Spinal cord (tissue), 10 donors: ENCODE results near the gene TBC1D7. TPM values are rescaled to one million over a fixed set of nuclear protein-coding genes. Genes with fewer than 3 reads are reported as not detected.
A peak's percentile ranks its signal among the peaks of the same experiment; 100 is the strongest.
"Not testable (repeated sequence)": the region's sequence is repeated elsewhere in the genome, so short reads cannot be mapped to it uniquely, and the experiment has no call there.

Experiments used
- DNase-seq, 6 donors: peaks; one replicate each; pipeline versions ENCODE4 v3.0.0 to v3.0.0-alpha.2; 2013 to 2015; ENCODE audit warnings: low spot score in 6 of 6, low read depth in 4 of 6
- H3K27ac ChIP-seq: one replicate; pipeline ENCODE4 v1.5.1; 2013; ENCODE audit warnings: low read depth, low read length, control low read depth
- H3K27me3 ChIP-seq: one replicate; pipeline ENCODE4 v1.6.1; 2013; ENCODE audit warnings: low read length; ENCODE audit not compliant: control insufficient read depth, insufficient read depth
- H3K36me3 ChIP-seq: one replicate; pipeline ENCODE4 v1.6.1; 2013; ENCODE audit warnings: low read length; ENCODE audit not compliant: control insufficient read depth, insufficient read depth
- H3K4me1 ChIP-seq: one replicate; pipeline ENCODE4 v1.6.1; 2013; ENCODE audit warnings: low read length; ENCODE audit not compliant: control insufficient read depth, insufficient read depth
- H3K4me3 ChIP-seq: one replicate; pipeline ENCODE4 v1.5.1; 2013; ENCODE audit warnings: low read depth, low read length, control low read depth
- H3K9me3 ChIP-seq: one replicate; pipeline ENCODE4 v1.6.1; 2013; ENCODE audit warnings: low read length; ENCODE audit not compliant: control insufficient read depth, insufficient read depth
- WGBS: methylation state at CpG from one replicate; pipeline ENCODE4 v1.1.5; 2013; ENCODE audit warnings: missing lambda C conversion rate; ENCODE audit not compliant: insufficient coverage; 5-methylcytosine and 5-hydroxymethylcytosine counted together
- polyA plus RNA-seq, 2 donors: library from polyadenylated mRNA; unstranded; fragments of 120-200 nt; gene quantifications; one replicate each; pipeline ENCODE4 v1.2.1, GENCODE V29; 2013; ENCODE audit not compliant: insufficient read length in 2 of 2
- total RNA-seq, 2 donors: library from RNA; depleted of rRNA in 1 of 2; stranded (reverse); fragments of 120-200 nt in 1 of 2; fragments of >200 nt in 1 of 2; gene quantifications; one replicate each; pipeline versions ENCODE4 v1.2.3 to v1.2.4, GENCODE V29; 2013 to 2014
- donor health status: healthy.

TBC1D7 gene
- total and polyA plus RNA-seq, 4 donors: 26.2 to 41.5 (median 31.3) TPM

DNA sequence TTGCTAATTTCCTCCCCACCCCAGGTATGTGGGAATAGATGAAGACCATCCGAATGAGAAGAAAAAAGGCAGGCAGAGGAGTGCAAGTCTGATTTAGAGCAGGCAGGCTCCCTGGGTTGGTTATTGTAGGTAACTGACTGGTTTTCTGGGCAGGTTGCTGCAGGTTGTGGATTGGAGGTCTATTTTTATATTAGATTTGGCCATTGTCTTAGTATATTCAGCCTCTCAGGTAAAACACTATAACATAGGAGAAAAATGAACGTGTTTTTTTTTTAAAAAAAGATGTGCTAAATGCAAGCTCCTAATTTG is 492 bp upstream of the TBC1D7 start:
- WGBS: 0% methylated on average over 1 of the region's 2 CpGs
- no peak for DNase-seq
- Histone ChIP-seq H3K27ac (peak overlapping the region; percentile 86), H3K4me3 (peak overlapping the region; percentile 81), H3K27me3 (no peaks in the 10 kb centered on the region), H3K36me3 (peaks cover 11% of the 10 kb centered on the region), H3K9me3 (no peaks in the 10 kb centered on the region), H3K4me1 (peaks cover 8% of the 10 kb centered on the region)

DNA sequence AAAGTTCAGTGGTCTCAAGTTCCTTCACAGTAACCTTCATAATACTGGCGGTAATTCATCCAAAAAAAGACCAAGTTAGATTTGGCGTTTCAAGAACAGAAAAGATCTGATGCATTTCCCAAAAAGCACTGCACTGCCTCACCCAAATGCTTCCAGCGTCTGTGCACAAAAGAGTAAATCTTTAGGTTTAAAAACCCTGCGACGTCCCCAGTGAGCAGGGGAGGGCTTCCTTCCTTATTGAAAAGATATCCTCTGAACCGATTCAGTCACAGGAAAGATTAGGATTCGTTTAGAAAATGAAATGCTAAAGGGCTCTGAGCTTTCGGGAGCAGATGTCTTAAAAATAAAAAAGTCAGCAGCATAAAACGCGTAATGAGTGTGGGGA is 654 bp downstream of the TBC1D7 start:
- Histone ChIP-seq H3K36me3 (peaks cover 17% of the 10 kb centered on the region), H3K27me3 (no peaks in the 10 kb centered on the region), H3K27ac (peak overlapping the region; percentile 83), H3K9me3 (no peaks in the 10 kb centered on the region), H3K4me3 (peak overlapping the region; percentile 81), H3K4me1 (peaks cover 8% of the 10 kb centered on the region)
- WGBS: 2% methylated on average over 6 of the region's 10 CpGs
- DNase-seq: no peak

DNA sequence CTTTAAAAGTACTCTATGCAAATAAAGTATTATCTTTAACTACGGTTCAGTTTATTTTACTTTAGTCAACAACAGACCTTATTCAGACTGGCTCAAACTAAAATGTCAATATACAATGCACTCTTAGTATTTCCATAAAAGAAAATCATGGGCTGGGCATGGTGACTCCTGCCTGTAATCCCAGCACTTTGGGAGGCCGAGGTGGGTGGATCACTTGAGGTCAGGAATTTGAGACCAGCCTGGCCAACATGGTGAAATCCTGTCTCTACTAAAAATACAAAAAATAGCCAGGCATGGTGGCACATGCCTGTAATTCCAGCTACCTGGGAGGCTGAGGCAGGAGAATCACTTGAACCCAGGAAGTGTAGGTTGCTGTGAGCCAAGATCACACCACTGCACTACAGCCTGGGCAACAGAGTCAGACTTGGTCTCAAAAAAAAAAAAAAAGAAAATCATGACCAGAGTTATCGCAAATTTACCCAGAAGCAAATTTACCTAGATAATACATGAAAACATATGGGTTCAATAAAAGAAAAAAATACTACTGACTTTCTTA is 2.2 kb downstream of the TBC1D7 start:
- not testable (repeated sequence) for H3K27ac ChIP-seq, H3K4me3 ChIP-seq, H3K4me1 ChIP-seq, H3K27me3 ChIP-seq, H3K9me3 ChIP-seq, DNase-seq
- peaks cover 31% of the 10 kb centered on the region for H3K36me3 ChIP-seq
- no CpG with 5 or more reads among the region's 3 CpGs for WGBS

DNA sequence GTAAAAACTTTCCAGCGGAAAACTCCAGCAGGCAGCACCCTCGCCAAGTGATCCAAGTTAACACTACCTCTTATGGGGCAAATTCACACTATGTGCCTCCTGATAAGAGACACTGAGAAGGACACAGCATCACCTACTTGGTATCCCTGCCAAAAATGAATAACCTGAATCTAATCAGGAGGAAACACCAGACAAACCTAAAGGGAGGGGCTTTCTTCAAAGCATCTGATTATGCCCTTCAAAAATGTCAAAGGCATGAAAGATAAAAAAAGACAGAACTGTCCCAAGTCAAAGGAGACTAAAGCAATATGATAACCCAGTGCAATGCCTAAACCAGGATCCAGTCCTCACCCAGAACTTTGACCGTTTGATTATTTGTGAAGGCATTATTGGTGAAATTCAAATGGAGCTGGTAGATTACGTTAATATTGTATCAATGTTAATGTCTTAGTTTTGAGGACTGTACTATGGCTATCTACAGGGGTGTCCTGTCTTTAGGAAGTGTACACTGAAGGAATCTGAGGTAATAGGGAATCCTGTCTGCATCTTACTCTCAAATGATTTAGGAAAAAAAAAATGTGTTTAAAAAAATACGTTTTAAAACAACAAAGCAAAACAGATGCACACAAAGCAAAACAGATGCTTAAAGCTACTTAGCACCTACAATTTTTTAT is 8.3 kb downstream of the TBC1D7 start:
- H3K36me3 ChIP-seq: peaks cover 56% of the 10 kb centered on the region
- H3K4me3 ChIP-seq: no peak overlapping the region
- H3K27ac ChIP-seq: no peak overlapping the region
- H3K4me1 ChIP-seq: no peaks in the 10 kb centered on the region
- no peaks in the 10 kb centered on the region for H3K27me3 ChIP-seq
- 100% methylated on average over 1 of the region's 5 CpGs for whole genome bisulfite sequencing
- no peaks in the 10 kb centered on the region for H3K9me3 ChIP-seq
- no peak for DNase-seq

DNA sequence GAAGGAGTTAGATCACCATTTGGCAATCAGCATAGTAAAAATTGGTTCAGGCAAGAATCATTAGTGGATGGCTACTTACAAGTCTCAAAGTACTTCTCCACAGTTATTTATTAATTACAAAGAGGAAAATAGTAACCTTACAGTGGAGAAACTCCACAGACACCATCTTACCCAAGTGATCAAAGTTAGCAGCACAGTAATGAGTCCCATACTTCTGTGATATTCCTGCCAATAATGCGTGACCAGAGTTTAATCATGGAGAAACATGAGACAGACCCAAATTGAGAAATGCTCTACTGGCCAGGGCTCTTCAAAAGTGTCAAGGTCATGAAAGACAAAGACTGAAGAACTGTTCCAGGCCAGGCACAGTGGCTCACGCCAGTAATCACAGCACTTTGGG is 9.5 kb downstream of the TBC1D7 start:
- Histone ChIP-seq H3K4me3 (no peak overlapping the region), H3K27me3 (no peaks in the 10 kb centered on the region), H3K9me3 (no peaks in the 10 kb centered on the region), H3K27ac (no peak overlapping the region), H3K4me1 (no peaks in the 10 kb centered on the region), H3K36me3 (peaks cover 51% of the 10 kb centered on the region)
- WGBS: 88% methylated on average over 2 of the region's 2 CpGs
- DNase-seq: no peak

DNA sequence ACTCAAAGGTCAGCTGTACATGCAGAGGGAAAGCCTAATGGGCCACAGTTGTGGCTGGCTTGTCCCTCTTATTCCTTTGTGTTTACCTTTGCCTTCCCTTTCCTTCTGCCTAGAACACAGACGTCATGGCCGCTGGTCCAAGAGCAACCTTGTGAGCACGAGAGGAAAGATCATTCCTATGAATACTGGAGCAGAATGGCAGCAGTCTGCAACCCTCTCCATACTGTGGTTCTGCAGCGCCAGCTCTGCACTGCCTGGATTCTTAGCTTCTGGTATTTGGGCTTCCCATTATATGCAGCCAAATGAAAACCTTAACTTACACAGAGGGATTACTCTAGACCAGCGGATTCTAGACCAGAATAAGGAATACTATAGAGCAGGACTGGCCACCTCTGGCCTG is 12.4 kb downstream of the TBC1D7 start:
- Histone ChIP-seq H3K27ac (no peak overlapping the region), H3K9me3 (no peaks in the 10 kb centered on the region), H3K4me3 (no peak overlapping the region), H3K36me3 (peaks cover 30% of the 10 kb centered on the region), H3K4me1 (no peaks in the 10 kb centered on the region), H3K27me3 (no peaks in the 10 kb centered on the region)
- 96% methylated on average over 5 of the region's 5 CpGs for WGBS
- no peak for DNase-seq

DNA sequence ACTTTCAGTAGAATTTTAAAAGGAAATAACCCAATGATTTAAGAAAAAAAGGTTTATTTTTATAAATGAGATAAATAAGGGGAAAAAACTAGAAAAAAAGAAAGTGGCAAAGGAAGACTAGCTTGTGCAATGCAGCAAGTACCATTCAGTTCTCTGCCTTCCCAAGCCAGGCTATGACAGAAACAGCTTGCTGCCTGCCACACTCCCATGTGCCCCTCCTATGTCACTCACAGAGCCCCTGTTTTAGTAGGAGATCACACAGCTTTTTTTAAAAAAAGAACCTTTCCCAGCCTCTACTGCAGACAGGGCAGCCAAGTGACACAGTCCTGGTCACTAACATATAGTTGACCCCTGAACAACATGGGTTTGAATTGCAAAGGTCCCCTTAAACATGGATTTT is 13.5 kb downstream of the TBC1D7 start:
- Histone ChIP-seq H3K9me3 (no peaks in the 10 kb centered on the region), H3K27me3 (no peaks in the 10 kb centered on the region), H3K4me1 (no peaks in the 10 kb centered on the region), H3K27ac (no peak overlapping the region), H3K36me3 (peaks cover 25% of the 10 kb centered on the region), H3K4me3 (no peak overlapping the region)
- no peak for DNase-seq

DNA sequence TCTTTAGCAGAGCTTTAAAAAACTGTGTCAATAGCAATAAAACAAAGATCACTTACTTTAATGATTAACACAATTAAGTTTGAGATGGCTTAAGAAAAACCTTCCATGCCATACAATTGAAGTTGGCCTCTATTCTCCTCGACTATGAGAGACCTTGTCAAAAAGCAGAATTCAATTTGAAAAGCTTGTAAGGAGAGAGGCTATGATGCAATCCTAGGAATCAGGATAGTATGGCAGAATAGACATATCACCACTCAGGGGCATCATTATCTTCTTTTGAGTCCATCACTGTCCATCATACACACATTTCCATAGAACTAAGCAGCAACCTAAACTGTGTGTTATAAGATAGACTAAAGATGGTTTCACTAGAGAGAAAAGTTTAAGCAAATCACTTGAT is 17.2 kb downstream of the TBC1D7 start:
- WGBS: no CpG with 5 or more reads among the region's 1 CpG
- no peak for DNase-seq
- Histone ChIP-seq H3K4me1 (no peaks in the 10 kb centered on the region), H3K36me3 (peaks cover 13% of the 10 kb centered on the region), H3K4me3 (no peak overlapping the region), H3K27me3 (no peaks in the 10 kb centered on the region), H3K27ac (no peak overlapping the region), H3K9me3 (no peaks in the 10 kb centered on the region)

DNA sequence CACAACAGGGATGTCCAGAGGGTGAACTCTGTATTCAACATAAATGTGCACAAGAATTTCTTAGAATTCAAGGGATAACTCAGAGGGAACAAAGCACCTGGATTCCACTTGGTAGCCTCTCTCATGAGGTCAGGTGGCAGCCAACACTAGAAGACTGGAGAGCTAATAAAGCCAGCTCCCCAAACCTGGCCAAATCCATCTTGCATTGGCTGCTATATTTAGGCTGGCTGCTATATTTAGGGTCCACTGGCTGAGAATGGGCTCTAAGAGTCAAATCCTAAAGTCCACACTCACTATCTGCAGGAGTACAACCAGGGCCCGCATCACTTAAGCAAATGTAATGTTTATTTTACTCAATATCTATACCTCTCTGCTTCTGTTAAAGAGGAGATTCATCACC is 20.0 kb downstream of the TBC1D7 start:
- DNase-seq: no peak
- no peaks in the 10 kb centered on the region for H3K27me3 ChIP-seq
- no peak overlapping the region for H3K4me3 ChIP-seq
- no peaks in the 10 kb centered on the region for H3K9me3 ChIP-seq
- peaks cover 4% of the 10 kb centered on the region for H3K36me3 ChIP-seq
- no CpG with 5 or more reads among the region's 1 CpG for WGBS
- peaks cover 9% of the 10 kb centered on the region for H3K4me1 ChIP-seq
- H3K27ac ChIP-seq: no peak overlapping the region

DNA sequence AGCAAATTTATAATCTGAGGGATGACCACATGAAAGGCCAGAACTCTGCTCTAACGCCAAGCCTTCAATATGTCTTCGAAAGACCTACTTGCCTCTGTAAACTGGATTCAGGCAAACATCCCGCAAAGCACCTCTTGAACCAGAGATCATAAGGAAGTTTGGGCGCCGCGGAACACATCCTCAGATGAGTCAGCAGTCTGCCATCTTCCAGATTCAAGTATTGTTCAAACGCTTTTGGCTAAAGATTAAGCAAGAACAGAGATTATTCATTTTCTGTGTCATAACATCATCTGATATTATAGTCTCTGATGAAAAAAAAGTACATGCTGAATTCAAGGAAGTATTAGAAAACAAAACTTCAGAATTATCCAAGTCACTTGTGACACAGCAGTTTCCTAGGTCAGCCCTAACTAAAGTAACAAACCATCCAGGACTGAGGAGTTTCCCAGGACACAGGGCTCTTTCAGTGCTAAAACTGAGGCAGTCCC is 20.8 kb downstream of the TBC1D7 start:
- no peaks in the 10 kb centered on the region for H3K27me3 ChIP-seq
- peaks cover 9% of the 10 kb centered on the region for H3K36me3 ChIP-seq
- DNase-seq: no peak
- H3K4me3 ChIP-seq: no peak overlapping the region
- no peak overlapping the region for H3K27ac ChIP-seq
- peaks cover 11% of the 10 kb centered on the region for H3K4me1 ChIP-seq
- WGBS: 98% methylated on average over 4 of the region's 7 CpGs
- H3K9me3 ChIP-seq: no peaks in the 10 kb centered on the region
